ENCODE measurements around the gene PTOV1.
A peak's percentile ranks its signal among the peaks of the same experiment; 100 is the strongest.

The PTOV1 gene

GRCh38 chr19:49877879-49878743 is 27.2 kb downstream of the PTOV1 start:
- Histone ChIP-seq H3K27me3 (ENCODE audit: control insufficient read depth in 5 of 5, insufficient read depth in 4 of 5, low read length in 5 of 5) (no peaks in the 10 kb centered on the region), H3K4me3 (ENCODE audit: low read depth in 1 of 5, low read length in 5 of 5) (peak overlapping the region; percentile 68 to 100 (median 95)), H3K9ac (ENCODE audit: low read length in 5 of 5) (peak overlapping the region in 4 of 5 donors; percentile 91 to 100 (median 94)), H3K9me3 (ENCODE audit: control insufficient read depth in 5 of 5, low read length in 5 of 5) (no peaks in the 10 kb centered on the region), H3K4me1 (ENCODE audit: control insufficient read depth in 5 of 5, insufficient read depth in 5 of 5, low read length in 5 of 5) (peaks cover 3 to 36% (median 27%) of the 10 kb centered on the region in 5 donors), H3K36me3 (ENCODE audit: control insufficient read depth in 5 of 5, insufficient read depth in 5 of 5, low read length in 5 of 5) (peaks cover 0 to 56% (median 45%) of the 10 kb centered on the region in 5 donors), H3K27ac (ENCODE audit: low read depth, low read length) (peak overlapping the region; percentile 99)

DNA sequence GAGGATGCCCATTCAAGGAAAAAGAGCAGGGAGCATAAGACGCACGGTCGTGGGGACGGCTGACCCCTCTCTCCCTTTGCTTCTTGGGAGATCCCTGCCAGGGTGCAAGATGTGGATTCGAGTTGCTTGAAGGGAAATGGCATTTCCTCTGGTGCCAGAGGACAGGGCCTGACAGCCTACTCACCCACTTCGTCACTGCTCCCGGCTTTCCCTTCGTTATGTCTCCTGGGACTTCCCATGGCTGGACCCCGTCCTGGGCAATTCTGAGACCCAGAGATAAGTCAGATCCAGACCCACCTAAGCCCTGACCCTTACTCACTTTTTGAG is 27.7 kb downstream of the PTOV1 start:
- H3K9ac ChIP-seq (ENCODE audit: low read length in 5 of 5), result peak overlapping the region in 2 of 5 donors; percentile 17 to 74
- peaks cover 3 to 36% (median 27%) of the 10 kb centered on the region in 5 donors for H3K4me1 ChIP-seq (ENCODE audit: control insufficient read depth in 5 of 5, insufficient read depth in 5 of 5, low read length in 5 of 5)
- no peaks in the 10 kb centered on the region for H3K9me3 ChIP-seq (ENCODE audit: control insufficient read depth in 5 of 5, low read length in 5 of 5)
- no peaks in the 10 kb centered on the region for H3K27me3 ChIP-seq (ENCODE audit: control insufficient read depth in 5 of 5, insufficient read depth in 4 of 5, low read length in 5 of 5)
- peak overlapping the region; percentile 99 for H3K27ac ChIP-seq (ENCODE audit: low read depth, low read length)
- peak overlapping the region; percentile 60 to 100 (median 86) for H3K4me3 ChIP-seq (ENCODE audit: low read depth in 1 of 5, low read length in 5 of 5)
- H3K36me3 ChIP-seq (ENCODE audit: control insufficient read depth in 5 of 5, insufficient read depth in 5 of 5, low read length in 5 of 5), result peaks cover 0 to 62% (median 51%) of the 10 kb centered on the region in 5 donors

DNA sequence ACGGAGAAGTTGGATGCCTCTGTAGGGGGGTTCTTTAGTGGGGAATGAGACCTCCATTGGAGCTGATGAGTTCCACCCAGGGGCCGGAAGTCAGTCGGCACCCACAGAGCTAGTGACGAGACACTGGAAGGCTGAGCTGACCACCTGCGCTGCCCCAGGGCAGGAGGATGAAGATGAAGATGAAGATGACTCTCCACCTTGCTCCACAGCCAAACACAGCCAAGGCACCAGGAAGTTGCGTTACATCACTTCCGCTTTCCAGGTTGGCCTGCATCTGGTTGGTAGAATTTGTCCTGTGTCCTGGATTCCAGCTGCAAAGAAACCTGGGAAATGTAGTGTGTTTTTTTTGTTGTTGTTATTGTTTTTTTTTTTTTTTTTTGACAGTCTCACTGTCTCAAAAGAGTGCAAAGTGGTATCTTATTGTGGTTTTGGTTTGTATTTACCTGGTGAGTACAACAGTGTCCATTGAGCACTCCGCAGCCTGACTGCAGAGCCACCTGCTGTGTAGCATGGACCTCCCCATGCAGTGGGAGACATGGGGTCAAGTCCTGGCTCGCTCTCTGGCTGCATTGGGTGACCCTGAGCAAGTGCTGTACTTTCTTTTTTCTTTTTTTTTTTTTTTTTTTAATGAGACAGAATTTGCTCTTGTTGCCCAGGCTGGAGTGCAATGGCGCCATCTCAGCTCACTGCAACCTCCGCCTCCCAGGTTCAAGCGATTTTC is 28.4 kb downstream of the PTOV1 start:
- Histone ChIP-seq H3K4me3 (ENCODE audit: low read depth in 1 of 5, low read length in 5 of 5) (no peak overlapping the region), H3K27me3 (ENCODE audit: control insufficient read depth in 5 of 5, insufficient read depth in 4 of 5, low read length in 5 of 5) (no peaks in the 10 kb centered on the region), H3K9ac (ENCODE audit: low read length in 5 of 5) (no peak overlapping the region), H3K27ac (ENCODE audit: low read depth, low read length) (no peak overlapping the region), H3K36me3 (ENCODE audit: control insufficient read depth in 5 of 5, insufficient read depth in 5 of 5, low read length in 5 of 5) (peaks cover 0 to 63% (median 56%) of the 10 kb centered on the region in 5 donors), H3K9me3 (ENCODE audit: control insufficient read depth in 5 of 5, low read length in 5 of 5) (no peaks in the 10 kb centered on the region), H3K4me1 (ENCODE audit: control insufficient read depth in 5 of 5, insufficient read depth in 5 of 5, low read length in 5 of 5) (peaks cover 3 to 31% (median 27%) of the 10 kb centered on the region in 5 donors)

DNA sequence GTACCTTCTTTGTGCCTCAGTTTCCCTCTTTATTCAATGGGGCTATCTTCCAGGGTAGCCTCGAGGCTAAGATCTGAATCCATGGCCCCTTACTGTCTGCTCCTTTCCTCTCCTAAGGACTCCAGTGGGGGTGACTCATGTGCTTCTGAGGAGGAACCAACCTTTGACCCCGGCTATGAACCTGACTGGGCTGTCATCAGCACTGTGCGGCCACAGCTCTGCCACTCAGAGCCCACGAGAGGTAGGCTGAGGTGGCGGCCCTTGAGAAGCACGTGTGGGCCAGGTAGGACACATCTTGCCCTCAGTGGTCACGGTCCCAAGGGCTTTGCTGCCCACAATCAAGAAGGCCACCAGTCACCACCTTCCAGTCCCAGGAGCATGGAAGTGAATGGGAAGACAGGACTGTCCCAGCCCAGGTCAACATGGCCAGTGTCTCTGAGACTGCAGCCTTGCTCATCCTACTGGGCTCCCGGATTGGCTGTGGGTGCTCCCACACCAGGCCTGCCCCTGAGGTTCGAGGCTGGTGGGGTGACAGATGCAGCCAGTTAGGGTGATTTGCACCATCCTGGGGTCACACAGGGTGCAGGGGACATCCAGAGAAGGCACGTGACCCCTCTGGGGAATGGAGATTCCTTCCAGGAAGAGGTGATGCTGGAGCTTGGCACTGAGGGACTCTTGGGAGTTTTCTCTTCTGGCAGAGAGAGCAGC is 29.4 kb downstream of the PTOV1 start:
- H3K36me3 ChIP-seq (ENCODE audit: control insufficient read depth in 5 of 5, insufficient read depth in 5 of 5, low read length in 5 of 5), result peaks cover 0 to 68% (median 63%) of the 10 kb centered on the region in 5 donors
- H3K9ac ChIP-seq (ENCODE audit: low read length in 5 of 5), result no peak overlapping the region
- peaks cover 3 to 22% (median 21%) of the 10 kb centered on the region in 5 donors for H3K4me1 ChIP-seq (ENCODE audit: control insufficient read depth in 5 of 5, insufficient read depth in 5 of 5, low read length in 5 of 5)
- H3K4me3 ChIP-seq (ENCODE audit: low read depth in 1 of 5, low read length in 5 of 5), result no peak overlapping the region
- H3K27me3 ChIP-seq (ENCODE audit: control insufficient read depth in 5 of 5, insufficient read depth in 4 of 5, low read length in 5 of 5), result no peaks in the 10 kb centered on the region
- no peak overlapping the region for H3K27ac ChIP-seq (ENCODE audit: low read depth, low read length)
- H3K9me3 ChIP-seq (ENCODE audit: control insufficient read depth in 5 of 5, low read length in 5 of 5), result no peaks in the 10 kb centered on the region

- H3K9me3 ChIP-seq (ENCODE audit: control insufficient read depth in 5 of 5, low read length in 5 of 5), result no peaks in the 10 kb centered on the region
- H3K9ac ChIP-seq (ENCODE audit: low read length in 5 of 5), result no peak overlapping the region
- H3K4me1 ChIP-seq (ENCODE audit: control insufficient read depth in 5 of 5, insufficient read depth in 5 of 5, low read length in 5 of 5), result peaks cover 3 to 15% (median 12%) of the 10 kb centered on the region in 5 donors
- no peak overlapping the region for H3K27ac ChIP-seq (ENCODE audit: low read depth, low read length)
- no peaks in the 10 kb centered on the region for H3K27me3 ChIP-seq (ENCODE audit: control insufficient read depth in 5 of 5, insufficient read depth in 4 of 5, low read length in 5 of 5)
- no peak overlapping the region for H3K4me3 ChIP-seq (ENCODE audit: low read depth in 1 of 5, low read length in 5 of 5)
- H3K36me3 ChIP-seq (ENCODE audit: control insufficient read depth in 5 of 5, insufficient read depth in 5 of 5, low read length in 5 of 5), result peaks cover 0 to 73% (median 66%) of the 10 kb centered on the region in 5 donors
Observed at GRCh38 chr19:49881186-49881585, 30.2 kb downstream of the PTOV1 start.

- Histone ChIP-seq H3K4me3 (ENCODE audit: low read depth in 1 of 5, low read length in 5 of 5) (no peak overlapping the region), H3K27me3 (ENCODE audit: control insufficient read depth in 5 of 5, insufficient read depth in 4 of 5, low read length in 5 of 5) (no peaks in the 10 kb centered on the region), H3K9ac (ENCODE audit: low read length in 5 of 5) (no peak overlapping the region), H3K9me3 (ENCODE audit: control insufficient read depth in 5 of 5, low read length in 5 of 5) (no peaks in the 10 kb centered on the region), H3K27ac (ENCODE audit: low read depth, low read length) (no peak overlapping the region), H3K36me3 (ENCODE audit: control insufficient read depth in 5 of 5, insufficient read depth in 5 of 5, low read length in 5 of 5) (peaks cover 0 to 77% (median 72%) of the 10 kb centered on the region in 5 donors), H3K4me1 (ENCODE audit: control insufficient read depth in 5 of 5, insufficient read depth in 5 of 5, low read length in 5 of 5) (peaks cover 3 to 15% (median 12%) of the 10 kb centered on the region in 5 donors)
Observed at GRCh38 chr19:49881672-49882394, 30.9 kb downstream of the PTOV1 start.

GRCh38 chr19:49882643-49883042 is 31.7 kb downstream of the PTOV1 start:
- Histone ChIP-seq H3K27ac (ENCODE audit: low read depth, low read length) (no peak overlapping the region), H3K4me1 (ENCODE audit: control insufficient read depth in 5 of 5, insufficient read depth in 5 of 5, low read length in 5 of 5) (peaks cover 0 to 22% (median 14%) of the 10 kb centered on the region in 5 donors), H3K4me3 (ENCODE audit: low read depth in 1 of 5, low read length in 5 of 5) (no peak overlapping the region), H3K27me3 (ENCODE audit: control insufficient read depth in 5 of 5, insufficient read depth in 4 of 5, low read length in 5 of 5) (no peaks in the 10 kb centered on the region), H3K36me3 (ENCODE audit: control insufficient read depth in 5 of 5, insufficient read depth in 5 of 5, low read length in 5 of 5) (peaks cover 0 to 85% (median 72%) of the 10 kb centered on the region in 5 donors), H3K9ac (ENCODE audit: low read length in 5 of 5) (no peak overlapping the region), H3K9me3 (ENCODE audit: control insufficient read depth in 5 of 5, low read length in 5 of 5) (no peaks in the 10 kb centered on the region)

GRCh38 chr19:49883094-49883493 is 32.1 kb downstream of the PTOV1 start:
- H3K27ac ChIP-seq (ENCODE audit: low read depth, low read length), result no peak overlapping the region
- H3K9me3 ChIP-seq (ENCODE audit: control insufficient read depth in 5 of 5, low read length in 5 of 5), result no peaks in the 10 kb centered on the region
- peaks cover 0 to 22% (median 12%) of the 10 kb centered on the region in 5 donors for H3K4me1 ChIP-seq (ENCODE audit: control insufficient read depth in 5 of 5, insufficient read depth in 5 of 5, low read length in 5 of 5)
- no peak overlapping the region for H3K9ac ChIP-seq (ENCODE audit: low read length in 5 of 5)
- H3K27me3 ChIP-seq (ENCODE audit: control insufficient read depth in 5 of 5, insufficient read depth in 4 of 5, low read length in 5 of 5), result no peaks in the 10 kb centered on the region
- no peak overlapping the region for H3K4me3 ChIP-seq (ENCODE audit: low read depth in 1 of 5, low read length in 5 of 5)
- peaks cover 0 to 85% (median 72%) of the 10 kb centered on the region in 5 donors for H3K36me3 ChIP-seq (ENCODE audit: control insufficient read depth in 5 of 5, insufficient read depth in 5 of 5, low read length in 5 of 5)

DNA sequence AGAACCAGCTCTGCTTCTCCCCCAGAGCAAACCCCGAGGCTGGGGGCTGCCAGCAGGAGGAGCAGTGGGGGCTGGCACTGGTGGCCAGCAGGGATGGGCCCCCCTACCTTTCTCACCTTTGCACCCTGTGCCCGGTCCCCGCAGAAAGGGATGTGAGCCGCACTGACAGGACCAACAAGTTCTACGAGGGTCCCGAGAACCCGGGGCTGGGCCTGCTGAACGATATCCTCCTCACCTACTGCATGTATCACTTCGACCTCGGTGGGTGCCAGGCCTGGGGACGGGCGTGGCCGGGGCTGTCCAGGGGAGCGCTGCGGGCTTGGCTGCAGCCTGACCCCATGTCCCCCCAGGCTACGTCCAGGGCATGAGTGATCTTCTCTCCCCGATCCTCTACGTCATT is 33.1 kb downstream of the PTOV1 start:
- Histone ChIP-seq H3K4me3 (ENCODE audit: low read depth in 1 of 5, low read length in 5 of 5) (no peak overlapping the region), H3K27me3 (ENCODE audit: control insufficient read depth in 5 of 5, insufficient read depth in 4 of 5, low read length in 5 of 5) (no peaks in the 10 kb centered on the region), H3K36me3 (ENCODE audit: control insufficient read depth in 5 of 5, insufficient read depth in 5 of 5, low read length in 5 of 5) (peaks cover 0 to 81% (median 67%) of the 10 kb centered on the region in 5 donors), H3K27ac (ENCODE audit: low read depth, low read length) (no peak overlapping the region), H3K9me3 (ENCODE audit: control insufficient read depth in 5 of 5, low read length in 5 of 5) (no peaks in the 10 kb centered on the region), H3K9ac (ENCODE audit: low read length in 5 of 5) (no peak overlapping the region), H3K4me1 (ENCODE audit: control insufficient read depth in 5 of 5, insufficient read depth in 5 of 5, low read length in 5 of 5) (peaks cover 0 to 12% (median 2%) of the 10 kb centered on the region in 5 donors)
